ENCODE data around the gene HOXD4.

- TF ChIP-seq, protein P1, sequence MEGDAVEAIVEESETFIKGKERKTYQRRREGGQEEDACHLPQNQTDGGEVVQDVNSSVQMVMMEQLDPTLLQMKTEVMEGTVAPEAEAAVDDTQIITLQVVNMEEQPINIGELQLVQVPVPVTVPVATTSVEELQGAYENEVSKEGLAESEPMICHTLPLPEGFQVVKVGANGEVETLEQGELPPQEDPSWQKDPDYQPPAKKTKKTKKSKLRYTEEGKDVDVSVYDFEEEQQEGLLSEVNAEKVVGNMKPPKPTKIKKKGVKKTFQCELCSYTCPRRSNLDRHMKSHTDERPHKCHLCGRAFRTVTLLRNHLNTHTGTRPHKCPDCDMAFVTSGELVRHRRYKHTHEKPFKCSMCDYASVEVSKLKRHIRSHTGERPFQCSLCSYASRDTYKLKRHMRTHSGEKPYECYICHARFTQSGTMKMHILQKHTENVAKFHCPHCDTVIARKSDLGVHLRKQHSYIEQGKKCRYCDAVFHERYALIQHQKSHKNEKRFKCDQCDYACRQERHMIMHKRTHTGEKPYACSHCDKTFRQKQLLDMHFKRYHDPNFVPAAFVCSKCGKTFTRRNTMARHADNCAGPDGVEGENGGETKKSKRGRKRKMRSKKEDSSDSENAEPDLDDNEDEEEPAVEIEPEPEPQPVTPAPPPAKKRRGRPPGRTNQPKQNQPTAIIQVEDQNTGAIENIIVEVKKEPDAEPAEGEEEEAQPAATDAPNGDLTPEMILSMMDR (IDR thresholded peaks at IDR 0.05; ENCODE audit: poor library complexity, severe bottlenecking): peak; percentile 49
- no peak for TF ChIP-seq EP300 (conservative IDR thresholded peaks at IDR 0.05; ENCODE audit: poor library complexity, severe bottlenecking)
- TF ChIP-seq EZH2 (IDR thresholded peaks at IDR 0.05; ENCODE audit: borderline replicate concordance, insufficient read depth, low read length, poor library complexity, severe bottlenecking): no peak
These were observed 16.3 kb upstream of the HOXD4 start for GRCh38 chr2:176135035-176135440.
